ENCODE results near the gene SND1.

The SND1 gene

DNA sequence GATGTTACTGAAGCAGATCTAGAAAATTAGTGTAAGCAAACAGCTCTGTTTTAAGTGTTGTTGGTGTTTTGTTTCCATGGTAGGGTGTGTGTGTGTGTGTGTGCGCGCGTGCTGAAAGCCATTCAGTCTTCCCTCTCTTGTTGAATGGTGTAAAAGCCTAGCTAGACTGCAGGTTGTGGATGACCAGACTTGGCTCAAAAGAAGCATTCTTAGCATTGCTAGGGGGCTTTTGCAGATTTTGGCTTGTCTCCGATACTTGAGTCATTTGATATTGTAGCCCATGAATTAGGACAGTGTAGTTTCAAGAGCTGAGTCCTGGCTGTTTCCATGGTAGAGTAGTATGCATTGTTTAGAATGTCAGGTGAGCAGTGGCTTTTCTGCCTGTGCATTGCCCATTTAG lies 99.1 kb downstream of the SND1 start:
- Histone ChIP-seq H3K4me3 (replicated peaks; ENCODE audit: low read depth, low read length) (no peak overlapping the region), H3K36me3 (ENCODE audit: control insufficient read depth, insufficient read depth, low read length) (peaks cover 5% of the 10 kb centered on the region), H3K27me3 (replicated peaks; ENCODE audit: control insufficient read depth, insufficient read depth, low read length) (no peaks in the 10 kb centered on the region)
- TF ChIP-seq, protein P1, sequence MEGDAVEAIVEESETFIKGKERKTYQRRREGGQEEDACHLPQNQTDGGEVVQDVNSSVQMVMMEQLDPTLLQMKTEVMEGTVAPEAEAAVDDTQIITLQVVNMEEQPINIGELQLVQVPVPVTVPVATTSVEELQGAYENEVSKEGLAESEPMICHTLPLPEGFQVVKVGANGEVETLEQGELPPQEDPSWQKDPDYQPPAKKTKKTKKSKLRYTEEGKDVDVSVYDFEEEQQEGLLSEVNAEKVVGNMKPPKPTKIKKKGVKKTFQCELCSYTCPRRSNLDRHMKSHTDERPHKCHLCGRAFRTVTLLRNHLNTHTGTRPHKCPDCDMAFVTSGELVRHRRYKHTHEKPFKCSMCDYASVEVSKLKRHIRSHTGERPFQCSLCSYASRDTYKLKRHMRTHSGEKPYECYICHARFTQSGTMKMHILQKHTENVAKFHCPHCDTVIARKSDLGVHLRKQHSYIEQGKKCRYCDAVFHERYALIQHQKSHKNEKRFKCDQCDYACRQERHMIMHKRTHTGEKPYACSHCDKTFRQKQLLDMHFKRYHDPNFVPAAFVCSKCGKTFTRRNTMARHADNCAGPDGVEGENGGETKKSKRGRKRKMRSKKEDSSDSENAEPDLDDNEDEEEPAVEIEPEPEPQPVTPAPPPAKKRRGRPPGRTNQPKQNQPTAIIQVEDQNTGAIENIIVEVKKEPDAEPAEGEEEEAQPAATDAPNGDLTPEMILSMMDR (IDR thresholded peaks at IDR 0.05; ENCODE audit: insufficient read depth, low read length, poor library complexity, severe bottlenecking): no peak
- DNase-seq (ENCODE audit: extremely low read depth, insufficient read length): no peak

DNA sequence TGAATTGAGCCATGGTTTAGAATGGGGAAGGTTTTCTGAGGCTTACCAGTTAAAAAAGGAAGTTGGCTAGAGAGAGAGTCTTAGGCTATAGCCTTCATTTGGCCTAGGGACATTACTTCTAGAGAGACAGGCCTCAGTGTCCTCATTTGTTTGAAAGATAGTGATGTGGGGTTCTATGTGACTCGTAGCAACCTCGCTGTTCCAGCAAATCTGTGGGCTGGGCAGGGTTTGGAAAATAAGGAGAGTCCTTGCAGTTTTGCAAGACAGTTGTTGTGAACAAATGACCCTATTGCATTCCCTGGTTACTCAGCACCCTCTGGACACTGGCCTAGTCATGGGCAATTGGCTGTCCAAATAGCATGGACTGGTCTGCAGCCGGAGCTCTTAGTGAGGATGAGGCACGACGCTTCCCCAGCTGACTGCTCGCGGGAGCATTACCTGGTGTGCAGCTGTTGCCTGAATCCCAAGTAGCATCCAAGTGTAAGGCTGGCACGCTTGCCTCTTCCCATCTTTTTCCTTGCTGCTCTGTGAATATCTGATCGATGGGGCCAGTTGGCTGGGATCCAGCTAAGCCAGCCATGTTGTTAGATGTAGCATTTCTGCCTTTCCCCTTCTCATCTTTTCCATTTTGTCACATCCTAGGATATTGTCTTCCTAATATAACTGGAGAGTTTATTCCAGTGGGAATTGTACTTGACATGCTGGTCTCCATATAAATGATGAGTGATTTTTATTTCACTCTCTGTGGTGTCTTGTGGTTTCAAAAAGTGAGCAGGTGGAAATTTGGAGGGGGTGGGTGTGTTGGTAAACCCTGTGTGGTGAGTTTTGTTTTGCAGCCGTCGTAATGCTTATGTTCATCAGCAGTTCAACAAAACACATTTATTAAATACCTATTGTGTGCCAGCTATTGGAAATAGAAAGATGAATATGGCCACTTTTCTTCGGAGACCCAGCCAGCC lies 99.8 kb downstream of the SND1 start:
- Histone ChIP-seq H3K4me3 (replicated peaks; ENCODE audit: low read depth, low read length) (no peak overlapping the region), H3K27me3 (replicated peaks; ENCODE audit: control insufficient read depth, insufficient read depth, low read length) (no peaks in the 10 kb centered on the region), H3K36me3 (ENCODE audit: control insufficient read depth, insufficient read depth, low read length) (peaks cover 4% of the 10 kb centered on the region)
- TF ChIP-seq, protein P1 (IDR thresholded peaks at IDR 0.05; ENCODE audit: insufficient read depth, low read length, poor library complexity, severe bottlenecking): no peak
- DNase-seq (ENCODE audit: extremely low read depth, insufficient read length): no peak

DNA sequence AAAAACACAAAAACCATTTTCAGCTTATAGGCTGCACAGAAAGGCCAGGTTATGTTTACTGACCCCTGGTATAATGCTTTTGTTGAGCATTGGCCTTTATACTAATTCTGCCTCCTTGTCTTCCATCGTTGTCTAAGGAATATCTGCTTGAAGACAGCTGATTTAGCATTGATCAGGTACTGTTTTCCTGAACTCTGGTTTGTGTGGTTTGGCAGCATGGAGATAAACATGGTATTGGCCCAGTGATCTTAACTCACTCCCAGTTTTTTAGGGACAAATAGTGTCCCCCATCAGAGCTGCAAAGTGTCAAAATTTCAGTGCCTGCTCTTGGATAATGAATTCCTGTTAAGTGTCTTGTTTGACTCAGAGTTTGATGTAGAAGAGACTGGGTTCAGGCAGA lies 100.8 kb downstream of the SND1 start:
- Histone ChIP-seq H3K4me3 (replicated peaks; ENCODE audit: low read depth, low read length) (no peak overlapping the region), H3K36me3 (ENCODE audit: control insufficient read depth, insufficient read depth, low read length) (peaks cover 4% of the 10 kb centered on the region), H3K27me3 (replicated peaks; ENCODE audit: control insufficient read depth, insufficient read depth, low read length) (no peaks in the 10 kb centered on the region)
- TF ChIP-seq, protein P1 (IDR thresholded peaks at IDR 0.05; ENCODE audit: insufficient read depth, low read length, poor library complexity, severe bottlenecking): no peak
- DNase-seq (ENCODE audit: extremely low read depth, insufficient read length): no peak

DNA sequence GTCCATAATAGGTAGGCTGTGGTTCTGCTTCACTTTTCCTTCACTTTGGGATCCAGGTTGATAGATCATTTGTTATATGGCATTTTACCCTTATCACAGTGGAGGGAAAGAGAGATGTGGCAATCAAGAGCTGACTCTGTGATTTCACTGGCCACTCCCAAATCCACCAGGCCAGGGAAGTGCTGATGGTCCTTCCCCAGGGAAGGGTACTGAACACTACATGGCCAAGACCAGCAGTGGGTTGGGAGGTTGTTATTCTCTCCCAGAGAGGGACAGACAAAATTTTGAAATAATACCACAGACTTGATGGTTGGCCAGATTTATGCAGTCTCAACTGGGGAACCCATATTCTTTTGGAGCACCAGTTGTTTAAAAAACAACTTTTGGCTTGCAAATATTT lies 102.5 kb downstream of the SND1 start:
- H3K36me3 ChIP-seq (ENCODE audit: control insufficient read depth, insufficient read depth, low read length): peaks cover 4% of the 10 kb centered on the region
- H3K4me3 ChIP-seq (replicated peaks; ENCODE audit: low read depth, low read length): no peak overlapping the region
- DNase-seq (ENCODE audit: extremely low read depth, insufficient read length): no peak
- H3K27me3 ChIP-seq (replicated peaks; ENCODE audit: control insufficient read depth, insufficient read depth, low read length): no peaks in the 10 kb centered on the region
- TF ChIP-seq, protein P1 (IDR thresholded peaks at IDR 0.05; ENCODE audit: insufficient read depth, low read length, poor library complexity, severe bottlenecking): no peak

DNA sequence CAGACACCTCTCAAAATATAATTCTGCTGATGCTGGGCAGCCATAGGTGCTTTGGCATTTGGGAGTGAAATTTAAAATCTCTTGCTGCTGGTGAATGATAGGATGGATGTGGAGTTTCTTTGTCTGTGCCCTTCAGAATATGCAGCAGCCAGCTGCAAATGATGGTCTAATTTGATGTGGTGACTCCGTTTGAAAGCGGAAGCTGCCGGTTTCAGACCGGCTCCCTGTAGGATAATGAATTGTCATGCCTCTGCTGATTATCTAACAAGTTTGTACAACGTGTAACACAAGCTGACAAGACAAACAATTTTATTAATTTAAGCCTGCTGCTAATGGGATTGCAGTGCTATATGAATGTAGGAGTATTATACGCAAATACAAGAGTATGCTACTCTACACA lies 103.5 kb downstream of the SND1 start:
- no peak for DNase-seq (ENCODE audit: extremely low read depth, insufficient read length)
- Histone ChIP-seq H3K4me3 (replicated peaks; ENCODE audit: low read depth, low read length) (no peak overlapping the region), H3K27me3 (replicated peaks; ENCODE audit: control insufficient read depth, insufficient read depth, low read length) (no peaks in the 10 kb centered on the region), H3K36me3 (ENCODE audit: control insufficient read depth, insufficient read depth, low read length) (peaks cover 4% of the 10 kb centered on the region)
- TF ChIP-seq, protein P1 (IDR thresholded peaks at IDR 0.05; ENCODE audit: insufficient read depth, low read length, poor library complexity, severe bottlenecking): no peak
